ENCODE results near the gene MAG.

GRCh38 chr19:35272122-35272719, 19.7 kb upstream of the MAG start:
- TF ChIP-seq CTCF (IDR thresholded peaks at IDR 0.05; ENCODE audit: low read depth, low read length) (no peak), EZH2phosphoT487 (IDR thresholded peaks at IDR 0.05; ENCODE audit: low read depth) (no peak)

Data from OCI-LY3 (cell line).